ENCODE measurements around the gene LRRC74B.
"Not testable (repeated sequence)": the region's sequence is repeated elsewhere in the genome, so short reads cannot be mapped to it uniquely, and the experiment has no call there.

Gene LRRC74B

DNA sequence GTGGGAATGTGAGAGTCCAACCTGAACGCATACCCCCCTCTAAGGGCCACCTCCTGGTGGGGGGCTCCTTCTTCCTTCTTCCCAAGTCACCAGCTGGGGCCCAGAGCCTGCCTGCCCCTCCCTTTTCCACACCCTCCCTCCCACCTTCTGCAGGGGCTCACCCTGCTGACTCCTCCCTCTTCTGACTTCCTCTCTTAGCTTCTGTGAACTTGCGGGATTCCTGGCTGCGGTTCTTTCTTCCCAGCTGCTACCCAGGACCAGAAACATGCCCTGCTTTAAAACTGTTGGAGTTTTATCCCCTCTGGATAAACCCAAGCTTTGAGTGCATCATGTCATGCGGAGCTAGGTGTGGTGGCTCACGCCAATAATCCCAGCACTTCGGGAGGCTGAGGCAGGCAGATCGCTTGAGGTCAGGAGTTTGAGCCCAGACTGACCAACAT lies 10.2 kb downstream of the LRRC74B start:
- no peak for DNase-seq

DNA sequence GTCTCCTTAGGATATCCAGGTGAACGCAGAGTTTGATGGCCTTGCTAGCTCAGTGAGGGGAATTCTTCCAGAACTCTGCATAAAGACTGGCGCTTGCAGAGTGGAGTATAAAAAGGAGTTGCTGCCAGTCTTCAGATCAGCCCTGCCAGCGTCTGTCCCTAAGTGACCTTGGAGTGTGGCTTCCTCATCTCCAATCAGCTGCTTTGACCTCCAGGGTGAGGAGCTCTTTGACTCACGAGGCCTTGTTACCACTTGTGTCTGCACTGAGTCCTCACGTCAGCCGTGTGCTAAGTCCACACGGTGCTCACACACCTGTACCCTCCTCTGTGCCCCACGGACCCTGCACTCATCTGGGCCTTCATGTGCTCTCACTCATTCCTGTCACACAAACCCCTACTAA lies 14.6 kb downstream of the LRRC74B start:
- not testable (repeated sequence) for DNase-seq

DNA sequence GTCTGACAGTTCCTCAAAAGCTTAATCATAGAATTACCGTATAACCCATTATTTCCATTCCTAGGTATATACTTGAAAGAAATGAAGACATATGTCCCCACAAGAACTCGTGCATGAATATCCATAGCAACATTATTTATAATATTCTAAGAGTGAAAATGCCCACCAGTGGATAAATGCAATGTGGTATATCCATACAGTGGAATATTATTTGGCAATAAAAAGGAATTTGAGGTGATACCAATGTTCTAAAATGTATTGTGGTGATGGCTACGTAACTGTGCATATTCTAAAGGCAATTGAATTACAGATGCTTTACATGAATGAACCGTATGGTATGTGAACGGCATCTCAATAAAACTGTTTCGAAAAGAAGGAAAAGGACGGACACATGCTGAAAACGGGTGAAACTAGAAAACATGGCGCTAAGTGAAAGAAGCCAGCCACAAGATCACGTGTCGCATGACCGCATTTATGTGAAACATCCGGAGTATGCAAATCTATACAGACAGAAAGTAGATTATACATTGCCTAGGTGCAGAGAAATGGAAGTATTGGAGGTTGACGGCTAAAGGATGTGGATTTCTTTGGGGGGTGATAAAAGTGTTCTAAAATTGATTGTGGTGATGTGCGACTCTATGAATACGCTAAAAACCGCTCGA lies 16.0 kb downstream of the LRRC74B start:
- not testable (repeated sequence) for DNase-seq

DNA sequence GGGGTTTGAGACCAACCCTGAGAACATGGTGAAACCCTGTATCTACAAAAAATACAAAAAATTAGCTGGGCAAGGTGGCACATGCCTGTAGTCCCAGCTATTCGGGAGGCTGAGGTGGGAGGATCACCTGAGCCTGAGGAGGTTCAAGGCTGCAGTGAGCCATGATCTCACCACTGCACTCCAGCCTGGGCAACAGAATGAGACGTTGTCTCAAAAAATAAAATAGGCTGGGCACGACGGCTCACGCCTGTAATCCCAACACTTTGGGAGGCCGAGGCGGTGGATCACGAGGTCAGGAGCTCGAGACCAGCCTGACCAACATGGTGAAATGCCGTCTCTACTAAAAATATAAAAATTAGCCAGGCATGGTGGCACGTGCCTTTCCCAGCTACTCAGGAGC lies 18.7 kb downstream of the LRRC74B start:
- not testable (repeated sequence) for DNase-seq

DNA sequence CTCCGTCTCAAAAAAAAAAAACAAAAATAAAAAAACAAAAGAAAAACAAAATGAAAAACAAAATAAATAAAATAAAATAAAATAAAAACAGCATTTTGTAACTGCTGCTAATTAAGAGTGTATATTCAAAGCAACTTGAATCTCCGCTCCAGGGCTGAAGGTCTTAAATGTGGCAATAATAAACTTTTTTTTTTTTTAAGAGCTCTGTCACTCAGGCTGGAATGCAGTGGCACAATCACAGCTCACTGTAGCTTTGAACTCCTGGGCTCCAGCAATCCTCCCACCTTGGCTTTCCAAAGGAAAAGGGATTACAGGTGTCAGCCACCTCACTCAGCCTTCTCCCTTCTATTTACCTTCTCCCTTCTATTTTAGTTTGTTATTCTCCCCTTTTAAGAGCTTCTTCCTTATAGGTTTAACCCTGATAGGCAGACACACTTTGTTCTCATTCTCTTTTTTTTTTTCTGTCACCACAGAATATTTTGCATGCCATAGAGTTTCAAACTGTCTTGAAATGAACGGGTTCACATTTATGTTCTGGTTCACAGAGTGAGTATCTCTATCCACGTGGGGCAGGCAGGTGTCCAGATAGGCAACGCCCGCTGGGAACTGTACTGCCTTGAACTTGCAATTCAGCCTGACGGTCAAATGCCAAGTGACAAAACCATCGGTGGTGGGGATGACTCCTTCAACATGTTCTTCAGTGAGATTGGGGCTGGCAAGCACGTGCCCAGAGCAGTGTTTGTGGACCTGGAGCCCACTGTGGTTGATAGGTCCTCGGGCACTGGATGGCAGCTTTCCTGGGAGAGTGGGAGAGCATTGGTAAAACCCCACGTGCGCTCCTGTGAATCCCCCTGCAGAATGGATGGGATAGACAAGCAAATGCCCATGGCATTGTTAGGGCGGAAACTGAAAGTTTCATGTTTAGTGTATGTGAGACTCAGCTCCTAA lies 19.4 kb downstream of the LRRC74B start:
- DNase-seq = no peak

DNA sequence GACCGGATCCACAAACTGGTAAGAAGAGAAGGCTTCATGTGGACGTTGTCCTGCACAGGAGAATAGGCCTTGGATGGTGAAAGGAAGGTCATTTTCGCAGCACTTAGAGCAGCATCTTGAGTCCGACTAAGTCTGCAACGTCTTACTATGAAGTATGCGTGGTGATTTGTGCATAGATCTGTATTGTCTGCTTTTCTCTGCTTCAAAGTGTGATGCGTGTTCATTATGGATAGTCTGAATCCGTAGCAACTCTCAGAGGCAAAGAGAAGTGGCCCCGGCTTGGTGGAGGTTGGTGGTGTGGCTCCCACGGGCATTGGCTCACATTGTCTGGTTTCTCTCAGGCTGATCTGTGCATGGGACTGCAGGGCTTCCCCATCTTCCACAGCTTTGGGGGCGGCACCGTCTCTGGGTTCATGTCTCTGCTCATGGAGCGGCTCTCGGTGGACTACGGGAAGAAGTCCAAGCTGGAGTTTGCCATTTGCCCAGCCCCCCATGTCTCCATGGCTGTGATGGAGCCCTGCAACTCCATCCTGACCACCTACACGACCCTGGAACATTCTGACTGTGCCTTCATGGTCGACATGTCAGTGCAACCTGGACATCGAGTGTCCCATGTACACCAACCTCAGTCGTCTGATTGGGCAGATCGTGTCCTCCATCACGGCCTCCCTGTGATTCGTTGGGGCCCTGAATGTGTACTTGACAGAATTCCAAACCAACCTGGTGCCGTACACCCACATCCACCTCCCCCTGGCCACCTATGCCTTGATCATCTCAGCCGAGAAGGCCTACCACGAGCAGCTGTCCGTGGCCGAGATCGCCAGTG lies 21.5 kb downstream of the LRRC74B start:
- no peak for DNase-seq

DNA sequence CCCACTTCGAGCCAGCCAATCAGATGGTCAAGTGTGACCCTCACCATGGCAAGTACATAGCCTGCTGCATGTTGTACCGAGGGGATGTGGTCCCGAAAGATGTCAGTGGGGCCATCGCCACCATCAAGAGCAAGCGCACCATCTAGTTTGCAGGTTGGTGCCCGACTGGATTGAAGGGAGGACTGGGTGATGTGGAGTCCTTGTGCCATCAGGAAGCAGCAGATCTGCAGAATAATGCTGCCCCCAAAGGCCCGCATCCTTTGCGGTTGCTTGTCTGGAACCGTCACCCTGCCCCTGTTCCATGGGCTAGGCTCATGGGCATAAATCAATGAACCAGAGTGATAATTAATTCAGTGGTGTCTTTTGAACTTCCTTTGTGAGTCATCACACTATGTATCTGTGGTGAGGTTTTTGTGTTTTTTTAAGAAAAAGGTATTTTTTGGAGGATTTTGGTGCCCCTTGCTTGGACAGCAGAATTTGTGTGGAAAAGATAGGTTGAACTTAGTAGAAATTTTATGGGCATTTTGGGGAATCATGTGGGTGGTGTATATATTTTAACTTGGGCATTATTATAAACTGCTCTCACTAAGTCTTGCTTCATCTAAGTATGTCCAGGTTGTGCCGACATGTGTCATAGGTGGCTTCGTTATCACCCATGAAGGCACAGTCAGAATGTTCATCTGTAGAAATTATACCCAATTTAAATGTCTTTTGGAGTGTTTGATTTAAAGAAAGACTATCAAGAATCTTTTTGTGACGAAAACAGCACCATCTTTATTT lies 22.3 kb downstream of the LRRC74B start:
- DNase-seq = no peak

DNA sequence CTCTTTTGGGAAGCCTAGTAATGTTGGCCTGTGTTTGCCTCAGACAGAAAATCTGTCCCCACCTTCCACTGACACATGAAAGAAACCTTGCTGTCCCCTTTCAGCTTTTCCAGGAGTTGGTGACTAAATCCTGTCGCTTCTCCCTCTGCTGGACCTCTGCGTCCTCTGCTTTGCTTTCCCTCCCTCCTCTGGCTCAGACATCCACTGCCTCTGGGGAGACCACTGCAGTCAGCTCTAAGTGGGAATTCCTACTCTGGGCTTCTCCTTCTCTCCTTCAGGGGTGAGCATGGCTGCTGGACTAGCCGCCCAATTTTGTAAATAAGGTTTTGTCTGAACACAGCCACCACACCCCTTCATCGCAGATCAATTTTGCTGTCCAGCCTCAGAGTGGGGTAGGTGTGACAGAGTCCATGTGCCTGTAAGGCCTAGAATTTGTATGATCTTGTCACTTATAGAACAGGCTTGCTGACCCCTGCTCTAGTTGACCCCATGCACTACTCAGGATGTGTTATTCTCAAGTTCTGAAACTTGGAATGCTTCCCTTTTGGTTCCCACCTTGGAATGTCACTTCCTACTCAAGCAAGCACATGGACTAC lies 23.0 kb downstream of the LRRC74B start:
- no peak for DNase-seq

DNA sequence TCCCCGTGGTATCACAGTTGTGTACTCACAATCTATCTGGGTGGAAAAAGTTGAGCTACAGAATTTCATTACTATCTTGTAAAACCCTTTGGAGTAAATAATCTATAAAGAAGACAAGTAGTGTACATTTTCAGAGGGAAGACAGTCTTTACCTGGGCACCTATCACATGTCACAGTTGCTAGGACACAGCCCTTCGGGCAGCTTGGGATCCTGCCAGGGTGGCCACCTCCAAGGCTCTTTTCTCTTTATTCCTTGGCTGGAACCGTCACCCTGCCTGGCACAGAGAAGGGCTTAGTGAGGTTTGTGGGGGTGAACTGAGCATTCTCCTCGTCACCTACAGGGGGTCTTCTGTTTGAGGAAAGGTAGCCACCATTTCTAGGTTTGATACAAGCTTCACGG lies 23.6 kb downstream of the LRRC74B start:
- no peak for DNase-seq

DNA sequence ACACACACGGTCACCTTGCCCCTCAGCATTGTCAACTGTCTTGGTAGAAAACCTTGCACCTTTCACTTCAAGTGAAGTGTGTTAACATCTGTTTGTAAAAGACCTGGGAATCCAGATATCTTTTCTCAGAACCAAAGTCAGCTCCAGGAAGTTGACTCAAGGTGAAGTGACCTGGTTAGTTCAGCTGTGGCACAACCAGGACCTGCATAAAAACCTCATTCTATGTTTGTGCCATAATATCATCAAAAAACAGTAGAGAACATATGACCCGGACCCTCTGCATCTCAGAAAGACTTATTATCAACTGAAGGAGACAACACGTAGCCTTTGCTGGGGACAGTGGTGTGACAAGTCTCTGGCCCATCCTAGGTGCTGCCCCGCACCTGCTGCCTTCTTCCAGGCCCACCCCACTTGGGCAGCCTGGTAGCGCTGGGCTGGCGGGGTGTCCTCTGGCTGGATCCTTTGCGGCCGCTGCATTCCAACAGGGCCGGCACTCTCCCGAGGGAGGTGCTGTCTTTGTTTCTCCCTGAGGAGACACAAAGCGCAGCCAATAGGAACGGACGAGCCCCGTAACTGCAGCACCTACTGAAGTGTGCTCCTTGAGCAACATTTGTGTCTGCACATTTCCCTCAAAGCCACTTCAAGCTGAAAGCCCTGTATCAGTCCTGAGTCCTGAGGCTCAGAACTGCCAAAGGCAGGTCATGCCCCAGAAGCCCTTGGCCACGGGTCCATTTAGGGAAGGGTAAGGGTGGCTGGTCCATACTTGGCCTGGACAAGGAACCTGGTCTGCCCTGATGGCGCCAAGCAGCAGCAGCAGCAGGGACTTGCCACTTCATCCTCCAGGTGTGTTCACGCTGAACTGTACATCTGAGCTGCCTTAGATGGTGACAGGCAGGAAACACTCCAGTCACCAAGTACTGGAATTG lies 25.2 kb downstream of the LRRC74B start:
- no peak for DNase-seq

DNA sequence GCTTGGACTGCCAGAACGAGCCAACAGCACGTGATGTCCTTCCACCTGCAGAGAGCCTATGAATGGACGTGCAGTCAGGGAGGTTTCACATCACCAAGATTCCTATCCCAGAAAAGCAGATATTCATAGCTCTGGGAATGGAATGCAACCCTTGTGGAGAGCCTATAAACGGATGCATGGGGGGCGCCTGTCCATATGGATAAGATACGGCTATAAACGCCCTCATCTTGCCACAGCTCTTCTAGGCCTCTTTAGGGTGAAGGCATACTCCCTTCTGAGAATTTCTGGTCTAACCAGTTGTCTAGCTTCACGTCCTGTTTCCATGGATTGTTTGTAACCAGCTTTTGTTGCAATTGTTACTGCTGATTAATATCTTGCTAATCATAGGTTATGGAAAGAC lies 26.1 kb downstream of the LRRC74B start:
- DNase-seq = not testable (repeated sequence)

DNA sequence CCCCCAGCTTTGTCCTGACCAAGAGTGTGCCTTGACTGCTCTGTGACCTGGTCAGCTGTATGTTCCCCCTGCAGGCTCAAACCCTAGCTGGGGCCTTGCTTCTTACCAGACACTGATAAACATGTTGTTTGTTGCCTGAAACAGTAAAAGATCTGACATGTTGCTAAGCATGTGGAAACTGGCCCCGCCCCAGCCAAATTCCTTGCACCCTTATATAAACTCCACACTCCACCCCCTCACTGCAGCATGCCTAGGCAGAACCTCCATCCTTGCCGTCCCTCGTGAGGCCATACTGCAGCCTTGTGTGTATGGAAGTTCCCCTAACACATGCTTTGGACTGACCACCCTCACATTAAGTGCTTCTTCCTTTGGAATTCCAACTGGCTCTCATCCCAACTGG lies 27.3 kb downstream of the LRRC74B start:
- DNase-seq = no peak

DNA sequence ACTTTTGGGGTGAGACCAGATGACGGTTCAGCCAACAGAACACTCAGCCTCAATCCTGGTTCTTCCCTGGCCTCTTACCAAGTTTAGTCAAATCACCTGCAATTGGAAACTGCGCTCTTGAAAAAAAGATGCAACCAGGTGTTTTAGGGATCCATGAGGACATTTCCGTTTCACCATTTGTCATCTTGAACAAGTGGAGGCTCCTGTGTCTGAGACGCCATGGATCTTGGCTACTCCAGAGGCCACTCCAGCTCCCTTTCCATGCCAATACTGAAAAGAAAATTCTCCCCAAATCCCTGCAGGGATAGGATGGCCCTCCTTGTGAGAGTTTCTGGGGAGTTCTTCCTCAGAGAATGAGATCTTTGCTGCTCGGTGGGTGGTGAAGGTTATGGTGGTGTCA lies 27.7 kb downstream of the LRRC74B start:
- DNase-seq = no peak

DNA sequence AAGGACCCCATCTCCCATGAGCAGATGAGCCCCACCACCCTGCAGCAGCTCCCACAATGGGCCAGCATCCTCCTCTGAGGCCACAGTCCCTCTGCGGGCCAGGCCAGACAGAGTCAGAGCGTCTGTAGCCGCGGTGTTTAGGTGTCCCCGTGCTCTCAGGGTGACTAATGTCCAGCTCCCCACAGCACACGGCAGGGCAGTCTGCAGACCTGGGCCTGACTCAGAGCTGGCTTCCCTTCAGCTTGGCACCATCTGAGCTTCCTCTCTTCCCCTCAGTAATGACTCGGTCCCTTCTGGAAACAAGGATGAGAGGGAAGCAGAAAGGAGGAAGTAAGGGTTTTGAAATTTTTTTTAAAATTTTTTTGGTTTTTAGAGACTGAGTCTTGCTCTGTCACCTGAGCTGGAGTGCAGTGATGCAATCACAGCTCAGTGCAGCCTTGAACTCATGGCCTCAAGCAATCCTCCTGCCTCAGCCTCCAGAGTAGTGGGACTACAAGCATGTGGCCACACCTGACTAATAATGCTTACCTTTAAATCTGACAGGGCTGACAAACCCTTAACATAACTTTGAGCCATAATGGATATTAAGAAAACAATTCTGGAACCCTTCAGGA lies 28.5 kb downstream of the LRRC74B start:
- no peak for DNase-seq

DNA sequence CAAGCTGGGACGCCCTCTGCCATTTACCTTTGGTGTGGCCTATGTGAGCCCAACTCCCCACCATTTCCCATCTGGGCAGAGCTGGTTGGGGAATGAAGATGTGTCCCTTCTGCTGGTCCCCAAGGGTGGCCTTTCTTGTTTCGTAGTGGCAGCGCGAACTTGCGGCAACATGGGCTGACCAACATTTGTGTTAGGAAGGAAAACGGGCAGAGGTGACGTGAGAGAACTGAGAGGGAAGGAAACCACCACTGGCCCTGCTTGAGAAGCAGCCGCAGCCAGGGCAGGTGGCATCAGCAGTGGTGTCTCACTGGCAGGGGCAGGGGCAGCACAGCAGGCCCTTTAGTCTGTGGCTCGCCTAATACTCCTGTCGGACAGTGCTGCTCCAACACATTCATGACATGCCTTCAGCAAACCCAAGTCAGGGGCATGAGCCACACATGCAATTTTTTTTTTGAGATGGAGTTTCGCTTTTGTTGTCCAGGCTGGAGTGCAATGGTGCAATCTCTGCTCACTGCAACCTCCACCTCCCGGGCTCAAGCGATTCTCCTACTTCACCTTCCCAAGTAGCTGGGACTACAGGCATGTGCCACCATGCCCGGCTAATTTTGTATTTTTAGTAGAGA lies 29.9 kb downstream of the LRRC74B start:
- DNase-seq = no peak

DNA sequence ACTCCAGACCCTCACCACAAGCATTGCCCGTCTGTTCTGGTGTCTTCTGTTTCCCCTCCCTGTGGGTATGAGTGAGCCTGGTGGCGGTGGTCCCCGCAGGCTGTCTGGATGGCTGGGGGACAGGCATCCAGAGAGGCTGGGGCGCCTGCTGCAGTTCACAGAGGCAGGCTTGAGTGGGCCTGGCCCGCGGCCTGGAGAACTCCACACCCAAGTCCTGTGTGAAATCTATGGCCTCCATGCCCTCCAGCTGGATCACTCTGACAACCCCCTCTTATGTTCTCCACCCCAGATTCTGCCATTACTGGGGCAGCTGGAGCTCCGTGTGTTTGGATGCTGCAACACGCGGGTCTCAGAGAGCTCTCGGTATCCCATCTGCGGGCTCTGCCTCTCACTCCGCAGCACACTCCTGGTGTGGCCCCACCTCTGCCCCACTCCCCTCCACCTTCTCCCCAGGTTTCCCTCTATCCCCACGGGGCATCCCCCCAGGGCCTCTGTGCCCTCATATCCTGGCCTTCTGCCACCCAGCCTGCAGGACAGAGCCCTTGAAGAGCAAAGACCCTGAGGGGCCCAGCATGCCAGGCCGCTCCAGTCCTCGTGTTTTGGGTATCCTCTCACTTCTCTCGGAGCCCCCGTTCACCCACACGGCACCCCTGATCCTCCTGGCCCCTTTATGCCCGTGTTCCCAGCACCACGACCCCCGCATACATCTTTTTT lies 31.3 kb downstream of the LRRC74B start:
- DNase-seq = no peak

DNA sequence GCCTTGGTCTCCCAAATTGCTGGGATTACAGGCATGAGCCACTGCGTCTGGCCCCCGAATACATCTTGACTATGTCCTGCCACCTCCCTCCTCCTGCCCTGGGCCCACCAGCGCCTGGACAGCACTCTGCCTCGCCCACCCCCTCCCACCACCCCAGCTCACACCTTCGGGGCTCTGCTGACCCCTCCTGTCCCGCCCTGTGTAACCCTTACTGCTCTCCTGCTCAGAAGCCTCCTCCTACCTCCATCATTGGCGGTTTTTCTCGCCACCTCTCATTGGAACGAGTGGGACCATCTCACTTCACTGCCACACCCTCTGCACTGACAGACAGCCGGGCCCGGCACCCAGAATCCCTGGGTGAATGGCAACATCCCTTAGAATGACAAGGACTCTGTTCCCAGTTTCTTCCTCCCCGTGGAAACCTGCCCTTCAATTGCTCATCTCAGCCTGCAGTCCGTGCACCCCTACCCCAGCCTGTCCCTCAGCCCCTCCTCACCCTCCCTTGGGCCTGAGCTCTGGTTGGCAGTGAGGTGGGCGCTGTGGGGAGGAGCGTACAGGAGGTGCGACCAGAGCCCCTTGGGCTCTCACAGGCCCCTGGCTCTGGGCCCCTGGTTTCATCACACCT lies 32.2 kb downstream of the LRRC74B start:
- no peak for DNase-seq

DNA sequence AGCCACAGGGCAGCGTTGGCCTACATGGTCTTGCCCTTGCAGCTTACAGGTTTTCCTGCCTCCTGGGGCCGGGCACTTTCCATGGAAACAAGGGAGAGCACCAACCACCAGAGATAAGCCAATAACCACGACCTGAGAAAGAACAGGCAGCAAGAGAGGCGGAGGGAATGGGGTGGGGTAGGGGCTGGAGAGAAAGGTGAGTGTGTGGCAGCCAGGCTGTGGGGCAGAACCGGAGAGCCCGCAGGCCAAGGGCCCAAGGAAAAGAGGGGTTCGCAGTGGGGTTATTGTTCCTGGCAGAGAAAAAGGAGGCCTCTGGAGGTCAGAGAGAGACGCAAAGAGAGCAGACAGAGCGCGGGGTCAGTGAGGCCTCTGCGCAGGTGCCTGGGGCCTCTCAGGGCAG lies 33.2 kb downstream of the LRRC74B start:
- no peak for DNase-seq

DNA sequence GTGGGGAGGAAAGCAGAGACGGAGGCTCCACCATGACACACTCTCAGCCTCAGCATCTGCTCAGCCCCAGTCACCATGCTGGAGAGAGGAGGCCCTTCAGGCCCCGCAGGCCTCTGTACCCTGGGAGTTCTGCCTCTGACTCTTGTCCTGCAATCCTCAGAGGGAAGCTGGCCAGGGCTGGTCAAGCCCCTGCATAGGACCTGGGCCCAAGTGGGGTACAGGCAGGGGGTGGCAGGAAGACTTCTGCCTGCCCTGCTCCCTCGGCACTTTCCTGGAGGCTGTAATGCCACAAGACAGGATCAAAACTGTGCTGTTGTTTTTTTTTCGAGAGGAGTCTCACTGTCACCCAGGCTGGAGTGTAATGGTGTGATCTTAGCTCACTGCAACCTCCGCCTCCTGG lies 33.7 kb downstream of the LRRC74B start:
- no peak for DNase-seq

All from NCI-H1436 treated with DMSO at 0.1 percent for 48 hours (cell line).